ENCODE measurements around the gene KPTN. TPM values are rescaled to one million over a fixed set of nuclear protein-coding genes. Genes with fewer than 3 reads are reported as not detected.

KPTN gene
- total RNA-seq (2014; rRNA removed; shearing (Covaris generic)): 3.1 and 18.3 TPM in 2 replicates
- 7.2 and 9.6 TPM in 2 replicates for polyA plus RNA-seq (2016; fragmentation: Nextera tagmentation; extraction: Ambion mirVana)

GRCh38 chr19:47483800-47484690 is at the start of gene KPTN:
TSS of gene KPTN (minus strand) at chr19:47484219. CDS start at chr19:47484160, 59 bp downstream.
- Histone ChIP-seq H3K36me3 (ENCODE audit: low read depth) (0 out of 2 replicates have a peak, but pooled peaks cover 6% of the 10 kb centered on the region), H3K4me3 (peak within 1 kb of the TSS; percentile 92), H3F3A (ENCODE audit: insufficient read depth) (0 out of 2 replicates have a peak, but pooled peaks cover 7% of the 10 kb centered on the region), H3K9ac (peak within 1 kb of the TSS; percentile 95), H3K79me2 (ENCODE audit: insufficient read depth) (no peaks in the 10 kb centered on the region), H3K4me1 (ENCODE audit: insufficient read depth) (peaks cover 3% of the 10 kb centered on the region; the same call in 1 of the 2 replicates), H3K9me2 (ENCODE audit: insufficient read depth) (no peaks in the 10 kb centered on the region), H3K27me3 (replicated peaks; ENCODE audit: insufficient read depth) (no peaks in the 10 kb centered on the region), H2AFZ (peak within 1 kb of the TSS; percentile 96), H3K4me2 (ENCODE audit: unreplicated experiment) (peak within 1 kb of the TSS; percentile 96), H3K9me3 (ENCODE audit: low read depth) (no peaks in the 10 kb centered on the region), H4K20me1 (ENCODE audit: insufficient read depth) (no peaks in the 10 kb centered on the region), H3K27ac (peak within 1 kb of the TSS; percentile 78)
- no peak for TF ChIP-seq EZH2phosphoT487 (IDR thresholded peaks at IDR 0.05; ENCODE audit: insufficient read depth, low read depth)
- TF ChIP-seq EZH2 (IDR thresholded peaks at IDR 0.05; ENCODE audit: insufficient read depth, poor library complexity, severe bottlenecking): no peak
- in situ Hi-C loops (cut with MboI): no loop called here
- WGBS, 2 experiments (ENCODE audit: low coverage in 1 of 2, low lambda C conversion rate in 2 of 2, missing lambda C conversion rate in 2 of 2): 1 to 2% methylated on average over 40 to 55 of the region's 57 CpGs
- peak; percentile 95 for DNase-seq

- 45 to 46% methylated on average over 14 of the region's 14 CpGs for WGBS, 2 experiments (ENCODE audit: low coverage in 1 of 2, low lambda C conversion rate in 2 of 2, missing lambda C conversion rate in 2 of 2)
- H3K36me3 ChIP-seq (ENCODE audit: low read depth): no peaks in the 10 kb centered on the region
- TF ChIP-seq EZH2phosphoT487 (IDR thresholded peaks at IDR 0.05; ENCODE audit: insufficient read depth, low read depth) (no peak), EZH2 (IDR thresholded peaks at IDR 0.05; ENCODE audit: insufficient read depth, poor library complexity, severe bottlenecking) (no peak)
- no peaks in the 10 kb centered on the region for H3F3A ChIP-seq (ENCODE audit: insufficient read depth)
- H3K4me2 ChIP-seq (ENCODE audit: unreplicated experiment): no peak overlapping the region
- no peaks in the 10 kb centered on the region for H3K27me3 ChIP-seq (replicated peaks; ENCODE audit: insufficient read depth)
- no peak overlapping the region for H3K27ac ChIP-seq
- in situ Hi-C loops (cut with MboI): no loop called here
- no peaks in the 10 kb centered on the region for H4K20me1 ChIP-seq (ENCODE audit: insufficient read depth)
- DNase-seq: no peak
- no peak overlapping the region for H2AFZ ChIP-seq
- H3K9me2 ChIP-seq (ENCODE audit: insufficient read depth): no peaks in the 10 kb centered on the region
- no peak overlapping the region for H3K9ac ChIP-seq
- no peaks in the 10 kb centered on the region for H3K9me3 ChIP-seq (ENCODE audit: low read depth)
- no peaks in the 10 kb centered on the region for H3K4me1 ChIP-seq (ENCODE audit: insufficient read depth)
- no peaks in the 10 kb centered on the region for H3K79me2 ChIP-seq (ENCODE audit: insufficient read depth)
- no peak overlapping the region for H3K4me3 ChIP-seq
Observed at GRCh38 chr19:47531640-47532387, 47.8 kb upstream of the KPTN start.

- Histone ChIP-seq H3K9me3 (ENCODE audit: low read depth) (no peaks in the 10 kb centered on the region), H3K4me3 (no peak overlapping the region), H3K79me2 (ENCODE audit: insufficient read depth) (no peaks in the 10 kb centered on the region), H3K4me1 (ENCODE audit: insufficient read depth) (no peaks in the 10 kb centered on the region), H3K9me2 (ENCODE audit: insufficient read depth) (no peaks in the 10 kb centered on the region), H3K36me3 (ENCODE audit: low read depth) (no peaks in the 10 kb centered on the region), H3K27ac (no peak overlapping the region), H3F3A (ENCODE audit: insufficient read depth) (no peaks in the 10 kb centered on the region), H3K4me2 (ENCODE audit: unreplicated experiment) (no peak overlapping the region), H4K20me1 (ENCODE audit: insufficient read depth) (no peaks in the 10 kb centered on the region), H3K27me3 (replicated peaks; ENCODE audit: insufficient read depth) (no peaks in the 10 kb centered on the region), H3K9ac (no peak overlapping the region), H2AFZ (no peak overlapping the region)
- TF ChIP-seq EZH2phosphoT487 (IDR thresholded peaks at IDR 0.05; ENCODE audit: insufficient read depth, low read depth) (no peak), EZH2 (IDR thresholded peaks at IDR 0.05; ENCODE audit: insufficient read depth, poor library complexity, severe bottlenecking) (no peak)
- WGBS, 2 experiments (ENCODE audit: low coverage in 1 of 2, low lambda C conversion rate in 2 of 2, missing lambda C conversion rate in 2 of 2): 66 to 68% methylated on average over 16 of the region's 16 CpGs
- no peak for DNase-seq
- in situ Hi-C loops (cut with MboI): no loop called here
Observed at GRCh38 chr19:47529018-47529742, 45.2 kb upstream of the KPTN start.

- no peak for DNase-seq
- TF ChIP-seq EZH2 (IDR thresholded peaks at IDR 0.05; ENCODE audit: insufficient read depth, poor library complexity, severe bottlenecking): no peak
- TF ChIP-seq EZH2phosphoT487 (IDR thresholded peaks at IDR 0.05; ENCODE audit: insufficient read depth, low read depth): no peak
- Histone ChIP-seq H3K9me2 (ENCODE audit: insufficient read depth) (no peaks in the 10 kb centered on the region), H3K4me2 (ENCODE audit: unreplicated experiment) (no peak overlapping the region), H3K9me3 (ENCODE audit: low read depth) (no peaks in the 10 kb centered on the region), H3K36me3 (ENCODE audit: low read depth) (no peaks in the 10 kb centered on the region), H3F3A (ENCODE audit: insufficient read depth) (no peaks in the 10 kb centered on the region), H4K20me1 (ENCODE audit: insufficient read depth) (no peaks in the 10 kb centered on the region), H3K27ac (no peak overlapping the region), H3K79me2 (ENCODE audit: insufficient read depth) (no peaks in the 10 kb centered on the region), H2AFZ (no peak overlapping the region), H3K4me3 (no peak overlapping the region), H3K4me1 (ENCODE audit: insufficient read depth) (peaks cover 5% of the 10 kb centered on the region), H3K9ac (no peak overlapping the region), H3K27me3 (replicated peaks; ENCODE audit: insufficient read depth) (no peaks in the 10 kb centered on the region)
- WGBS, 2 experiments (ENCODE audit: low coverage in 1 of 2, low lambda C conversion rate in 2 of 2, missing lambda C conversion rate in 2 of 2): 72 to 75% methylated on average over 3 of the region's 3 CpGs
- in situ Hi-C loops (cut with MboI): no loop called here
Observed at GRCh38 chr19:47526798-47527197, 42.8 kb upstream of the KPTN start.
